A673 (cell line): Measurements from ENCODE around the gene UFSP1.

Experiments used
- EZH2 ChIP-seq: fragments of 200-600 bp; sonication (generic); IDR thresholded peaks from 2 replicates; pipeline ENCODE4 v1.6.1; 2017; ENCODE audit warnings: borderline replicate concordance, low read depth, mild to moderate bottlenecking, mixed read lengths, antibody characterized with exemption, low read length; ENCODE audit not compliant: poor library complexity, severe bottlenecking
- TF ChIP-seq, protein P1 (sequence below): fragments of 300-800, 200-600 bp; sonication (generic); conservative IDR thresholded peaks from 2 replicates; pipeline ENCODE4 v1.5.1; 2017; ENCODE audit warnings: low read depth, mild to moderate bottlenecking, antibody characterized with exemption, low read length, moderate library complexity, mixed read lengths

DNA sequence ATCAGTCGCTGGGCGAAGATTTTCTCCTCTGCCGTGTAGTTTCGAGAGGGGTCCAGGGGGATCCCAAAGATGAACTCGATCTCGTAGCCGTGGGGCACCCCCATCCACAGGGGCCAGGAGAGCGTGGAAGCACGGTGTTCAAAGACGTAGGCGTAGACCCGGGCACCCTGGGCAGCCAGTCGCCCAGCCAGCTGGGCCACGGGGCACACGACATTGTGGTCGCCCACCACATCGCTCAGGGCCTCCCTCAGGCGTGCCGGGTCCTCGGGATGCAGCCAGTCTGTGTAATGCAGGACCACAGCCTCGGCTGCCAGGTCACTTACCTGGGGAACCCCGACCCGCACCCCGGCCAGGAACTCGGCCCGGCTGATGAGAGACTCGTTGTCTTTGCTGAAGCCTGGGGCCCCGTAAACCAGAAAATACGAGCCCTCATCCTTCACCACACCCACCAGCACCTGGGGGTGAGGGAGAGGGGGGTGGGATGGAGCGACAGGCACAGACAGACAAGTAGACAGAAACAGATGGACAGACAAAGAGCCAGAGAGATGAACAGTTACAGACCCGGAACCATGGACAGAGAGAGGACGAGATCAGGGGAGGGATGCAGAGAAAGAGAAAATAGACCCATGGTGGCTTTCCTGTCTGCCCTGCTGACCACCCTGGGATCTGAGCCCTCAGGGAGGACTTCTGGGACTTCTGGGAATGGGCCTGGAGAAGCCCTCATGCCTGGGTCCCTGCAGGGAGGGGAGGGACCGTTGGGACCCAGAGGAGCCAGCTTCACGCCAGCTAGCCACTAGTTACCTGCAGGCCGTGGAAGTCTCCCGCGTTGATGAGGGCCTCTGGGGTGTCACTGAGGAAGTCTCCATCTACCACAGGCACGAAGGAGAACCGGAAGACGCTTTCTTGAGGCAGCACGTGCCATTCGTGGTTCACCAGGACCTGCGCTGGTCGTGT is 3.1 kb upstream of the UFSP1 start:
- TF ChIP-seq, protein P1, sequence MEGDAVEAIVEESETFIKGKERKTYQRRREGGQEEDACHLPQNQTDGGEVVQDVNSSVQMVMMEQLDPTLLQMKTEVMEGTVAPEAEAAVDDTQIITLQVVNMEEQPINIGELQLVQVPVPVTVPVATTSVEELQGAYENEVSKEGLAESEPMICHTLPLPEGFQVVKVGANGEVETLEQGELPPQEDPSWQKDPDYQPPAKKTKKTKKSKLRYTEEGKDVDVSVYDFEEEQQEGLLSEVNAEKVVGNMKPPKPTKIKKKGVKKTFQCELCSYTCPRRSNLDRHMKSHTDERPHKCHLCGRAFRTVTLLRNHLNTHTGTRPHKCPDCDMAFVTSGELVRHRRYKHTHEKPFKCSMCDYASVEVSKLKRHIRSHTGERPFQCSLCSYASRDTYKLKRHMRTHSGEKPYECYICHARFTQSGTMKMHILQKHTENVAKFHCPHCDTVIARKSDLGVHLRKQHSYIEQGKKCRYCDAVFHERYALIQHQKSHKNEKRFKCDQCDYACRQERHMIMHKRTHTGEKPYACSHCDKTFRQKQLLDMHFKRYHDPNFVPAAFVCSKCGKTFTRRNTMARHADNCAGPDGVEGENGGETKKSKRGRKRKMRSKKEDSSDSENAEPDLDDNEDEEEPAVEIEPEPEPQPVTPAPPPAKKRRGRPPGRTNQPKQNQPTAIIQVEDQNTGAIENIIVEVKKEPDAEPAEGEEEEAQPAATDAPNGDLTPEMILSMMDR = no peak
- no peak for TF ChIP-seq EZH2
